HFF-Myc (cell line): ENCODE data around the gene MYO18B.

Source experiments
- DNase-seq: peaks from one replicate; pipeline ENCODE4 v3.0.0-alpha.2; 2011; ENCODE audit warnings: low read depth; ENCODE audit errors: extremely low read depth
- H3K4me3 ChIP-seq: replicated peaks from 2 replicates; pipeline ENCODE4 v1.5.1; 2011; ENCODE audit warnings: low read depth, mild to moderate bottlenecking, control low read depth, low read length
- TF ChIP-seq, protein P1 (sequence below): IDR thresholded peaks from 2 replicates; pipeline ENCODE4 v1.5.1; 2012; ENCODE audit warnings: mild to moderate bottlenecking, low read depth, low read length, control low read depth; ENCODE audit errors: missing control alignments

MYO18B gene

GRCh38 chr22:25806579-25806978, 64.6 kb downstream of the MYO18B start:
- H3K4me3 ChIP-seq = no peak overlapping the region
- TF ChIP-seq, protein P1, sequence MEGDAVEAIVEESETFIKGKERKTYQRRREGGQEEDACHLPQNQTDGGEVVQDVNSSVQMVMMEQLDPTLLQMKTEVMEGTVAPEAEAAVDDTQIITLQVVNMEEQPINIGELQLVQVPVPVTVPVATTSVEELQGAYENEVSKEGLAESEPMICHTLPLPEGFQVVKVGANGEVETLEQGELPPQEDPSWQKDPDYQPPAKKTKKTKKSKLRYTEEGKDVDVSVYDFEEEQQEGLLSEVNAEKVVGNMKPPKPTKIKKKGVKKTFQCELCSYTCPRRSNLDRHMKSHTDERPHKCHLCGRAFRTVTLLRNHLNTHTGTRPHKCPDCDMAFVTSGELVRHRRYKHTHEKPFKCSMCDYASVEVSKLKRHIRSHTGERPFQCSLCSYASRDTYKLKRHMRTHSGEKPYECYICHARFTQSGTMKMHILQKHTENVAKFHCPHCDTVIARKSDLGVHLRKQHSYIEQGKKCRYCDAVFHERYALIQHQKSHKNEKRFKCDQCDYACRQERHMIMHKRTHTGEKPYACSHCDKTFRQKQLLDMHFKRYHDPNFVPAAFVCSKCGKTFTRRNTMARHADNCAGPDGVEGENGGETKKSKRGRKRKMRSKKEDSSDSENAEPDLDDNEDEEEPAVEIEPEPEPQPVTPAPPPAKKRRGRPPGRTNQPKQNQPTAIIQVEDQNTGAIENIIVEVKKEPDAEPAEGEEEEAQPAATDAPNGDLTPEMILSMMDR = no peak
- DNase-seq = no peak

GRCh38 chr22:25814685-25815084, 72.7 kb downstream of the MYO18B start:
- DNase-seq = no peak
- TF ChIP-seq, protein P1 = no peak
- no peak overlapping the region for H3K4me3 ChIP-seq

DNA sequence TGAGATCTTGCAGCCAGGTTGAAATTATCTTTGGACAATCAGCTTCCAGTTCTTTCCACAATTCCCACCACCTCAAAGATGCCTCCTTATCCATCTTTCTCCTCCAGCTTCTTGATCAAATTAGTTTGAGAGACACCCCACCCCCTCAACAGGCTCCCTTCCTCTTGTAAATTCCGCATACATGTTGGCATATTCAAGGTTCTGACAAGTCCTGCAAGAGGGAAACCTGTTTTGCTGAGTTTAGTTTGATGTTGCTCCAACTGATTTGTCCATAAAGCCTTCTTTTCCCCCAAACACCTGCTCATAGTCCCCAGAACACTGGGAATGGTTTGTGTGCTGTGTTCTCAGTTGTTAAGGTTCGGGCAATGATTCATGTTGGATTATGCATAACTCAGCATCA, 73.6 kb downstream of the MYO18B start:
- TF ChIP-seq, protein P1 = no peak
- no peak overlapping the region for H3K4me3 ChIP-seq
- DNase-seq = no peak

GRCh38 chr22:25816522-25817059, 74.6 kb downstream of the MYO18B start:
- TF ChIP-seq, protein P1 = no peak
- no peak for DNase-seq
- H3K4me3 ChIP-seq = no peak overlapping the region

DNA sequence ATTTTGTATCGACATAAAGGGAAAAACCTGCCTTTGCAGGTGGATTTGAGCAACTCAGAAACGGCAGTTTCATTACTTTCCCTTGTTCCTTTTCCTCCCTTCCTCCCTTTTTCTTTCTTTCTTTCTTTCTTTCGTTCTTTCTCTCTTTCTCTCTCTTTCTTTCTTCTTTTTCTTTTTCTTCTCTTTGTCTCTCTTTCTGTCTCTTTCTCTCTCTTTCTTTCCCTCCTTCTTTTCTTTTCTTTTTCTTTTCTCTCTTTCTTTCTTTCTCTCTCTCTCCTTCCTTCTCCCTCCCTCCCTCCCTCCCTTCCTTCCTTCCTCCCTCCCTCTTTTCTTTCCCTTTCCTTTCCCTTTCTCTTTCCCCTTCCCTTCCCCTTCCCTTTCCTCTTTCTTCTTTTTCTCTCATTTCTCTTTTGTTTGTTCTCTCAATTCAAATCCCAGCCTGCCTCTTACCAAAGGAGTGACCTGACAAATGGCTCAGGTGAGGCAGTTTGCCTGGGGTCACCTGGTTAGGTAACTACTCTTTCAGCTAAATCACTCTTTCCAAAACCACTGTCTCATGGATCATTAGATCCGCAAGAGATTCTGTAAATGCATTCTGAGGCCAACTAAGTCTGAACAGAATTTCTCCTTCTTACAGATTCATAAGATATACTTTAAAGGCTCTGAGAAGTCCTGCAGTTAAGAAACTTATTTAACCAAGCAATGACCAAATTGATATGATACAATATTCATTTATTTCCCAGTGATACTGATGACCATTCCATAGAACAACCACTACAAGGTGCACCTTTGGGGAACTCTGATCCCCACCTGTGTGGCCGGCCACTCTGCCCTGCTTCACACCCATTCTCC, 75.3 kb downstream of the MYO18B start:
- TF ChIP-seq, protein P1 = no peak
- no peak for DNase-seq

GRCh38 chr22:25818541-25818940, 76.6 kb downstream of the MYO18B start:
- H3K4me3 ChIP-seq = no peak overlapping the region
- no peak for DNase-seq
- TF ChIP-seq, protein P1 = no peak

More for the DNA sequence above, 75.3 kb downstream of the MYO18B start:
- H3K4me3 ChIP-seq = no peak overlapping the region
